AG09319 (cell line): ENCODE data around the gene EVPL.

Experiments used
- DNase-seq: peaks from one replicate; pipeline ENCODE4 v3.0.0-alpha.2; 2010; ENCODE audit warnings: low read depth; ENCODE audit errors: extremely low read depth
- CTCF ChIP-seq: IDR thresholded peaks from 2 replicates; pipeline ENCODE4 v1.5.1; 2011; ENCODE audit warnings: low read depth, mild to moderate bottlenecking, inconsistent platforms, low read length, moderate library complexity

The EVPL gene

GRCh38 chr17:75987041-75987440 is 40.1 kb downstream of the EVPL start:
- no peak for DNase-seq
- TF ChIP-seq CTCF = no peak

- TF ChIP-seq CTCF = no peak
Observed at GRCh38 chr17:75985986-75986385, 41.1 kb downstream of the EVPL start.

GRCh38 chr17:75983501-75984181 is 43.5 kb downstream of the EVPL start:
- DNase-seq = no peak

More at GRCh38 chr17:75985986-75986385, 41.1 kb downstream of the EVPL start:
- no peak for DNase-seq

GRCh38 chr17:75981019-75981615 is 46.0 kb downstream of the EVPL start:
- TF ChIP-seq CTCF = no peak

More at GRCh38 chr17:75983501-75984181, 43.5 kb downstream of the EVPL start:
- TF ChIP-seq CTCF = no peak

GRCh38 chr17:75980188-75981018 is 46.7 kb downstream of the EVPL start:
- TF ChIP-seq CTCF = no peak
- no peak for DNase-seq

More at GRCh38 chr17:75981019-75981615, 46.0 kb downstream of the EVPL start:
- no peak for DNase-seq

- TF ChIP-seq CTCF = no peak
- peak; percentile 37 for DNase-seq
Observed at GRCh38 chr17:75979705-75980187, 47.4 kb downstream of the EVPL start.
